GM21825 (cell line): ENCODE results near the gene SPNS3.

Experiments used
- ATAC-seq: cut with Tn5 transposase; IDR thresholded peaks from one replicate; pipeline ENCODE4 v1.9.1; 2021; ENCODE audit warnings: mild to moderate bottlenecking, moderate library complexity; ENCODE audit not compliant: unreplicated experiment

The SPNS3 gene

GRCh38 chr17:4433515-4434031, at the start of gene SPNS3:
Gene SPNS3, plus strand, starts transcription at chr17:4433940. Its CDS starts 28 bp downstream, at chr17:4433968.
- ATAC-seq, result no peak

GRCh38 chr17:4386406-4386805, 47.3 kb upstream of the SPNS3 start:
- no peak for ATAC-seq

- no peak for ATAC-seq
These were observed 46.6 kb upstream of the SPNS3 start for GRCh38 chr17:4387137-4387536.

- no peak for ATAC-seq
These were observed 44.7 kb upstream of the SPNS3 start for GRCh38 chr17:4389079-4389478.

- ATAC-seq, result no peak
These were observed 39.9 kb upstream of the SPNS3 start for GRCh38 chr17:4393806-4394205.

- ATAC-seq, result no peak
These were observed 39.3 kb upstream of the SPNS3 start for GRCh38 chr17:4394208-4395110.

- ATAC-seq, result no peak
These were observed 38.6 kb upstream of the SPNS3 start for GRCh38 chr17:4395111-4395478.

GRCh38 chr17:4397840-4398239, 35.9 kb upstream of the SPNS3 start:
- ATAC-seq, result no peak

- ATAC-seq, result no peak
These were observed 28.6 kb upstream of the SPNS3 start for GRCh38 chr17:4405038-4405669.

GRCh38 chr17:4405699-4406098, 28.0 kb upstream of the SPNS3 start:
- ATAC-seq, result no peak

- no peak for ATAC-seq
These were observed 27.4 kb upstream of the SPNS3 start for GRCh38 chr17:4406386-4406785.

- no peak for ATAC-seq
These were observed 26.5 kb upstream of the SPNS3 start for GRCh38 chr17:4407216-4407615.

- ATAC-seq, result no peak
These were observed 25.9 kb upstream of the SPNS3 start for GRCh38 chr17:4407851-4408250.

GRCh38 chr17:4409659-4410058, 24.1 kb upstream of the SPNS3 start:
- ATAC-seq, result no peak

GRCh38 chr17:4411201-4411600, 22.5 kb upstream of the SPNS3 start:
- no peak for ATAC-seq

GRCh38 chr17:4412933-4413831, 20.6 kb upstream of the SPNS3 start:
- ATAC-seq, result peak; percentile 61

- ATAC-seq, result no peak
These were observed 16.5 kb upstream of the SPNS3 start for GRCh38 chr17:4417129-4417667.

- ATAC-seq, result peak; percentile 63
These were observed 13.0 kb upstream of the SPNS3 start for GRCh38 chr17:4420692-4421131.

GRCh38 chr17:4422864-4423263, 10.9 kb upstream of the SPNS3 start:
- no peak for ATAC-seq

GRCh38 chr17:4425398-4425797, 8.3 kb upstream of the SPNS3 start:
- no peak for ATAC-seq
